ENCODE measurements around the gene LINGO4.

LINGO4 gene

GRCh38 chr1:151809290-151809984 is 4.2 kb upstream of the LINGO4 start:
- no peak for TF ChIP-seq CTCF (IDR thresholded peaks at IDR 0.05; ENCODE audit: low read depth, low read length, missing control alignments)
- DNase-seq (ENCODE audit: low read depth), result no peak
- no peak overlapping the region for H3K4me3 ChIP-seq (ENCODE audit: low read depth, low read length)

GRCh38 chr1:151807766-151808165 is 2.5 kb upstream of the LINGO4 start:
- no peak overlapping the region for H3K4me3 ChIP-seq (ENCODE audit: low read depth, low read length)
- DNase-seq (ENCODE audit: low read depth), result no peak
- TF ChIP-seq CTCF (IDR thresholded peaks at IDR 0.05; ENCODE audit: low read depth, low read length, missing control alignments), result no peak

GRCh38 chr1:151807131-151807530 is 1.9 kb upstream of the LINGO4 start:
- DNase-seq (ENCODE audit: low read depth), result no peak
- no peak overlapping the region for H3K4me3 ChIP-seq (ENCODE audit: low read depth, low read length)
- no peak for TF ChIP-seq CTCF (IDR thresholded peaks at IDR 0.05; ENCODE audit: low read depth, low read length, missing control alignments)

GRCh38 chr1:151806170-151806569 is 951 bp upstream of the LINGO4 start:
- no peak for DNase-seq (ENCODE audit: low read depth)
- no peak for TF ChIP-seq CTCF (IDR thresholded peaks at IDR 0.05; ENCODE audit: low read depth, low read length, missing control alignments)
- no peak overlapping the region for H3K4me3 ChIP-seq (ENCODE audit: low read depth, low read length)

GRCh38 chr1:151803915-151804314 is 1.3 kb downstream of the LINGO4 start:
- no peak overlapping the region for H3K4me3 ChIP-seq (ENCODE audit: low read depth, low read length)
- TF ChIP-seq CTCF (IDR thresholded peaks at IDR 0.05; ENCODE audit: low read depth, low read length, missing control alignments), result no peak
- DNase-seq (ENCODE audit: low read depth), result no peak

GRCh38 chr1:151803164-151803563 is 2.1 kb downstream of the LINGO4 start:
- H3K4me3 ChIP-seq (ENCODE audit: low read depth, low read length), result no peak overlapping the region
- no peak for TF ChIP-seq CTCF (IDR thresholded peaks at IDR 0.05; ENCODE audit: low read depth, low read length, missing control alignments)
- DNase-seq (ENCODE audit: low read depth), result no peak

- no peak overlapping the region for H3K4me3 ChIP-seq (ENCODE audit: low read depth, low read length)
- TF ChIP-seq CTCF (IDR thresholded peaks at IDR 0.05; ENCODE audit: low read depth, low read length, missing control alignments), result no peak
- no peak for DNase-seq (ENCODE audit: low read depth)
Measured at GRCh38 chr1:151802372-151802771, 2.8 kb downstream of the LINGO4 start.

All from GM12864 (cell line).